T-cell (primary cell): ENCODE data around the gene SYT11. TPM values are rescaled to one million over a fixed set of nuclear protein-coding genes. Genes with fewer than 3 reads are reported as not detected.

ENCODE experiments used
- ATAC-seq, 4 experiments: fragments of 200-7000 bp in 3 of 4; fragments of 150-1000 bp in 1 of 4; cut with Tn5 transposase; replicated peaks in 1 of 4; 1 replicate in 3 of 4; 2 replicates in 1 of 4; pipeline ENCODE4 v1.10.0; 2021; ENCODE audit warnings: moderate library complexity in 3 of 4, mild to moderate bottlenecking in 2 of 4, moderate number of reproducible peaks in 1 of 4
- CTCF ChIA-PET, 2 donors: fragments of 300-600 bp; sonication (Branson Sonifier 250); formaldehyde crosslinking; loops; one replicate each; lab custom pipeline; 2022; ENCODE audit warnings: antibody characterized with exemption in 2 of 2; lab: Charles Lee
- POLR2A ChIA-PET, 2 donors: fragments of 300-600 bp; sonication (Branson Sonifier 250); formaldehyde crosslinking; loops; one replicate each; lab custom pipeline; 2022; ENCODE audit warnings: antibody characterized with exemption in 2 of 2; lab: Charles Lee
- DNase-seq, 35 experiments: peaks; one replicate each; pipeline versions ENCODE4 v3.0.0 to v3.0.0-alpha.2; 2013 to 2023
- H3K27ac ChIP-seq: one replicate; pipeline ENCODE4 v1.5.1; 2013; ENCODE audit warnings: low read length
- H3K27me3 ChIP-seq, 2 experiments: replicated peaks in 1 of 2; 1 replicate in 1 of 2; 2 replicates in 1 of 2; pipeline versions ENCODE4 v1.6.1 to v1.7.0; 2013; ENCODE audit warnings: low read length in 1 of 2, mixed read lengths in 1 of 2; ENCODE audit not compliant: control insufficient read depth in 2 of 2, insufficient read depth in 2 of 2; ENCODE audit errors: extremely low read depth in 1 of 2
- H3K36me3 ChIP-seq, 2 donors: 1 replicate in 1 of 2; 2 replicates in 1 of 2; pipeline versions ENCODE4 v1.6.1 to v1.7.0; 2013; ENCODE audit warnings: low read length in 1 of 2; ENCODE audit not compliant: control insufficient read depth in 2 of 2, insufficient read depth in 1 of 2; ENCODE audit errors: extremely low read depth in 1 of 2
- H3K4me1 ChIP-seq, 2 experiments: 1 replicate in 1 of 2; 2 replicates in 1 of 2; pipeline versions ENCODE4 v1.6.1 to v1.7.0; 2013; ENCODE audit warnings: low read length in 2 of 2, mixed read lengths in 1 of 2; ENCODE audit not compliant: insufficient read depth in 2 of 2, control insufficient read depth in 1 of 2; ENCODE audit errors: extremely low read depth in 1 of 2
- H3K4me3 ChIP-seq, 2 donors: 1 replicate in 1 of 2; 2 replicates in 1 of 2; pipeline versions ENCODE4 v1.5.1 to v1.7.0; 2013; ENCODE audit warnings: mild to moderate bottlenecking in 2 of 2, low read length in 1 of 2, moderate library complexity in 1 of 2; ENCODE audit not compliant: control insufficient read depth in 1 of 2; ENCODE audit errors: extremely low read depth in 1 of 2
- H3K9me3 ChIP-seq: 2 replicates; pipeline ENCODE4 v1.7.0; 2013
- H3K27ac Mint-ChIP-seq, 2 donors: one replicate each; pipeline ENCODE4 v1.8.0; 2020 to 2021; ENCODE audit warnings: mild to moderate bottlenecking in 2 of 2, mixed read lengths in 2 of 2
- H3K27me3 Mint-ChIP-seq, 2 donors: one replicate each; pipeline ENCODE4 v1.8.0; 2021 to 2022; ENCODE audit warnings: mixed read lengths in 2 of 2
- H3K36me3 Mint-ChIP-seq: one replicate; pipeline ENCODE4 v1.8.0; 2021; ENCODE audit warnings: mixed read lengths
- H3K4me1 Mint-ChIP-seq, 3 donors: one replicate each; pipeline ENCODE4 v1.8.0; 2020 to 2022; ENCODE audit warnings: mixed read lengths in 3 of 3, mild to moderate bottlenecking in 1 of 3
- H3K4me3 Mint-ChIP-seq, 3 donors: one replicate each; pipeline ENCODE4 v1.8.0; 2020 to 2022; ENCODE audit warnings: mild to moderate bottlenecking in 3 of 3, mixed read lengths in 3 of 3, moderate library complexity in 3 of 3
- H3K9me3 Mint-ChIP-seq, 3 donors: one replicate each; pipeline ENCODE4 v1.8.0; 2020 to 2022; ENCODE audit warnings: mixed read lengths in 3 of 3
- WGBS: methylation state at CpG from one replicate; pipeline ENCODE4 v1.1.5; 2013; ENCODE audit warnings: missing lambda C conversion rate; ENCODE audit not compliant: insufficient coverage; 5-methylcytosine and 5-hydroxymethylcytosine counted together
- total RNA-seq, 35 experiments: library from RNA in 6 of 35; stranded (reverse) in 6 of 35; fragments of 120-200 nt in 1 of 35; gene quantifications; one replicate each; pipeline versions ENCODE4 v1.2.1 to v1.2.4 and lab custom pipeline; 2013 to 2026

Gene SYT11
- total RNA-seq, 5 donors from 2014 or later (not counting 1 experiment from before 2014, with no cell fraction given) = 8.6 to 19.8 (median 9.0) TPM

DNA sequence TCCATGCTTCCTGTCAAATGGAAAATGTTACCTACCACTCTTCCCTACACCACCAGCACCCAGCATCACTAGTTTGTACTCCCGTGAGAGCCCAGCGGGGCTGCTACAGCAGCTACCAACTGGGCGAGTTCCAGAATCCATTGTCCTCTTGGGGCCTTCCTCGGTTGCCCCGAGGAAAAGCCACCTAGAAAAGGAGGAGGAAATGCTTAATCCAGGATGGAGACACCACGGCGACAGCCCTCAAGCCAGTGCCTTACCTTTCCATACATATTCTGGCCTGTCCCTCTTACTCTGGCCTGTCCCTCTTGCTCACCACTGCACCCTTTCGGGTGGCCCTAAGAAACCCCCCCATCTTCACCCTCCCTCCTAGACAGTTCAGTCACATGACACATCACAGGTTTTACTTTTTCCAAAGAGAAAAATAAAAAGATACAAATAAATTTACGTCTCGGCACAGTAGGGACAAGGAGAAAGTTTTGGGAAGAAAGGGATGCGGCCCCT, 51.3 kb downstream of the SYT11 start:
- ATAC-seq (peak; percentile 35 to 54 (median 48)), DNase-seq (peak in 4 of 35 experiments; percentile 4 to 46 (median 12))
- H3K36me3 Mint-ChIP-seq = peaks cover 20% of the 10 kb centered on the region
- H3K27me3 Mint-ChIP-seq = no peaks in the 10 kb centered on the region
- WGBS = 4% methylated on average over 6 of the region's 11 CpGs
- peaks cover 24 to 31% (median 26%) of the 10 kb centered on the region in 3 donors for H3K4me1 Mint-ChIP-seq
- POLR2A ChIA-PET = interaction anchor here (0.6 to 0.9 kb wide), 2 partner anchors 21 to 1988 kb away, joined by 3 to 6 read pairs; no protein-coding TSS in a partner anchor
- CTCF ChIA-PET = no interaction called here
- Histone ChIP-seq H3K4me3 (peak overlapping the region; percentile 77 to 90), H3K27me3 (no peaks in the 10 kb centered on the region), H3K9me3 (no peaks in the 10 kb centered on the region), H3K36me3 (peaks cover 2 to 54% of the 10 kb centered on the region in 2 donors), H3K4me1 (peaks cover 11 to 24% of the 10 kb centered on the region in 2 experiments), H3K27ac (peak overlapping the region; percentile 78)
- H3K27ac Mint-ChIP-seq = peak overlapping the region; percentile 95 to 97
- no peaks in the 10 kb centered on the region for H3K9me3 Mint-ChIP-seq
- peak overlapping the region; percentile 93 to 98 (median 97) for H3K4me3 Mint-ChIP-seq

DNA sequence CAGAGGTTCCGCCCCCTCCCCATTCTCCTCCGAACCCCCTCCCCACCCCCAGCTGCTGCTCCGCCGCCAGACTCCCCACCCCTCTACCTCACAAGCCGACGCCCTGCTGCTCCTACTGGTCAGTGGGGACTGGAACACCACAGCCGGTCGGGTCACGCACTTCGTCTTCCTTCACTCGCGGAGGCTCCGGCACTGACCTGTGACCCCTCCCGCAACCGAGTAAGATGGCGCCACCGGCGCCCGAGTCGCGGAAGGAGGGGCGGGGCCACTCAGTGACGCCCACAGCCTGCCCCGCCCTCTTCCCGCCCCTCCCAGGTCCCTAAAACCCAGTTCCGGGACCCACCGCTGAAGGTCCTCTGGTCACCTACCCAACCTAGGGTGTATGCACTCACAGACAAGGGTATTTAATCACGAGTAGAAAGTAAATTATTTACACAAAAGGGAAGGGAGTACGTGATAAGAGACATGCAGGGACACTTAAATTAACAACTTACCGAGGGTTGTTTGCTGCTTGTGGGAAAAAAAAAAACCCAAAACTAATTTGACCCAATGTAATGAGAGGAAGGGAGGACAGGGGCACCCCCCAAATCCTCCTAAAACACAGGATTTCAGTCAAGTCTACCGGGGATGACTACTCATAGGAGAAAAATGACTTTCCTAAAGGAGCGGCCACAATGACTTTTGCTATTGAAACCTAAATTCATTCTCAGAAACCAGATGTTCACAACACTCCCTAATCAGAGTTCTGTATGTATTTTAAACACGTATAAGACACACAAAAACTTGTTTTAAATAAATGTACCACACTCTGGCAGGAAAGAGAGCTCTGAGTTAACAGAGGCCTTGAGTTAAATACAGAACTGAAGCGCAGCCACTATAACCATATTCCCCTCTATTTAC, 52.0 kb downstream of the SYT11 start, which contains the start of gene RIT1:
Gene RIT1, minus strand, starts transcription at position 194 of the 900 bp plus-strand sequence. CDS start 588 bp downstream, outside the sequence.
- peak; percentile 62 to 91 (median 78) for DNase-seq
- WGBS = 5% methylated on average over 19 of the region's 34 CpGs
- H3K27ac Mint-ChIP-seq = peak within 1 kb of the TSS; percentile 95 to 97
- H3K4me3 ChIP-seq = peak within 1 kb of the TSS; percentile 77 to 90
- peak within 1 kb of the TSS; percentile 78 for H3K27ac ChIP-seq
- H3K4me1 ChIP-seq = peaks cover 11 to 24% of the 10 kb centered on the region in 2 experiments
- H3K36me3 ChIP-seq = peaks cover 6 to 61% of the 10 kb centered on the region in 2 donors
- H3K36me3 Mint-ChIP-seq = peaks cover 27% of the 10 kb centered on the region
- H3K27me3 Mint-ChIP-seq = no peaks in the 10 kb centered on the region
- H3K27me3 ChIP-seq = no peaks in the 10 kb centered on the region
- POLR2A ChIA-PET = interaction anchor here (0.6 to 0.7 kb wide), 4 partner anchors 67 to 1997 kb away, joined by 3 to 11 read pairs (median 5); partner anchors contain the start of gene ARHGEF2 (in 1 of the 2)
- no peaks in the 10 kb centered on the region for H3K9me3 Mint-ChIP-seq
- H3K4me1 Mint-ChIP-seq = peaks cover 24 to 31% (median 26%) of the 10 kb centered on the region in 3 donors
- peak; percentile 96 to 99 (median 98) for ATAC-seq
- no peaks in the 10 kb centered on the region for H3K9me3 ChIP-seq
- CTCF ChIA-PET = no interaction called here
- peak within 1 kb of the TSS; percentile 93 to 98 (median 97) for H3K4me3 Mint-ChIP-seq

DNA sequence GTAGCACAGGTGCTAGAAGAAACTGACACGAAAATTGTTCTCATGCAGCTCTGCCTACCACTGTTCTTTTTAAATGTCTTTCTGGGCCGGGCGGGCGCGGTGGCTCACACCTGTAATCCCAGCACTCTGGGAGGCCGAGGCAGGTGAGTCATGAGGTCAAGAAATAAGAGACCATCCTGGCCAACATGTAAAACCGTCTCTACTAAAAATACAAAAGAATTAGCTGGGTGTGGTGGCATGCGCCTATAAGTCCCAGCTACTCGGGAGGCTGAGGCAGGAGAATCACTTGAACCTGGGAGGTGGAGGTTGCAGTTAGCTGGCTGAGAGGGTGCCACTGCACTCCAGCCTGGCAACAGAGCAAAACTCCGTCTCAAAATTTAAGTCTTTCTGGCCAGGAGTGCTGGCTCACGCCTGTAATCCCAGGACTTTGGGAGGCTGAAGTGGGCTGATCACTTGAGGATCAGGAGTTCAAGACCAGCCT, 52.7 kb downstream of the SYT11 start:
- 89% methylated on average over 10 of the region's 11 CpGs for whole genome bisulfite sequencing
- Histone ChIP-seq H3K27ac (peak overlapping the region; percentile 78), H3K4me1 (peaks cover 11 to 24% of the 10 kb centered on the region in 2 experiments), H3K9me3 (no peaks in the 10 kb centered on the region), H3K4me3 (no peak overlapping the region), H3K27me3 (no peaks in the 10 kb centered on the region), H3K36me3 (peaks cover 6 to 64% of the 10 kb centered on the region in 2 donors)
- H3K9me3 Mint-ChIP-seq = no peaks in the 10 kb centered on the region
- ChIA-PET POLR2A (interaction anchor here (0.6 to 0.7 kb wide), 4 partner anchors 12 to 1998 kb away, joined by 3 to 11 read pairs (median 4); partner anchors contain the start of gene ARHGEF2 (in 1 of the 2)), CTCF (no interaction called here)
- no peak for ATAC-seq
- H3K27ac Mint-ChIP-seq = peak overlapping the region; percentile 95 to 97
- peaks cover 34% of the 10 kb centered on the region for H3K36me3 Mint-ChIP-seq
- no peaks in the 10 kb centered on the region for H3K27me3 Mint-ChIP-seq
- no peak for DNase-seq
- H3K4me3 Mint-ChIP-seq = peak overlapping the region; percentile 93 to 98 (median 97)
- peaks cover 24 to 31% (median 26%) of the 10 kb centered on the region in 3 donors for H3K4me1 Mint-ChIP-seq

DNA sequence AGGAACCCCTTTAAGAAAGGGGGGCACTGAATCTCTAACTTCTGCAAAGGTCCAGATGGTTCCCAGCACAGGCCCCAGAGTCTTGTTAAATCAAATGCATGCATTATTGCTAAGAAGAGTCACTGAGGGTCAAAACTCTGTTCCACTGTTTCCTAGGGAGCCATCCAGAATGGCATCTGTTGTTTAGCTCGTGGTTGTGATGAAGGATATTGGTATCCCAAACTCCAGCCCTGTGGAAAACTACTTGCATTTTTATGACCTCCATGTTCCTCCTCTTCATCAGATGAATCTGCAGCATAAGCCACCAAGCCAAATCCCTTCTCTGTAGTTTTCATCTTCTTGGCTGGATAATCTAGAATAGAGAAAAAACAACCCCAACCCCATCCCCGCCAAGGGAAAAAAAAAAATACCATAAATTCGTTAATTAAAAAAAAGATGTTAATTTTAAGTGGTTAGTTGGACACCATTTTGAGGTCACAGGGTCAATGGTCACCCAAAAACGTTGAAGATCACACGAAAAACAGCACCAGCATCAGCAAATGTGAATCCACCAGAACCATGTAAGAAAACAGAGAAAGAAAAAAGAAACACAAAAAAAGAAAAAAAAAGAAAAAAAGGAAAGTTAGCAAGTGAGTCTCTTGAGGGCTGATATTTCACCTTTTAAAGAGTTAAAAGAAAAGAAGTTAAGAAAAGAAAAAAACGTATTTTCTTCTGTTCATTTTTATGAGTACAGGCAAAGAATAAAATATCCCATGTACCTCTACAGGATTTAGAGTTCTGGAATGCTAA, 54.8 kb downstream of the SYT11 start:
- H3K36me3 ChIP-seq = peaks cover 14 to 70% of the 10 kb centered on the region in 2 donors

DNA sequence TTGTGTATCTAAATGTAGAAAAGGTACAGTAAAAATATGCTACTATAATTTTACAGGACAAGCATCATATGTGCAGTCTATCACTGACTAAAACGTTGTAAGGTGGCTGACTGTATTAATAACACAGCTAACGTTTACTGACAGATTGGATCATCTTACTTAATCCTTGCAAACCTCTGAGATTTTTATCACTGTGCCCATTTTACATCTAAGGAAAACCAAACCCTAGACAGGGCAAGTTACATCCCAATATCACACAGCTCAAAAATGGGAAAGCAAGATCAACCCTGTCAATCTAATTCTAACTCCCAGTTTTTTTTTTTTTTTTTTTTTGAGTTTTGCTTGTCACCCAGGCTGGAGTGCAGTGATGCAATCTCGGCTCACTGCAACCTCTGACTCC, 59.3 kb downstream of the SYT11 start:
- H3K36me3 ChIP-seq = peaks cover 27 to 91% of the 10 kb centered on the region in 2 donors
- H3K4me1 ChIP-seq = no peaks in the 10 kb centered on the region
- no peak overlapping the region for H3K27ac ChIP-seq
- peaks cover 0 to 4% (median 0%) of the 10 kb centered on the region in 3 donors for H3K4me1 Mint-ChIP-seq
- WGBS = 79% methylated on average over 2 of the region's 3 CpGs
- POLR2A ChIA-PET = interaction anchor here (0.6 kb wide), 4 partner anchors 16 to 340 kb away, joined by 4 to 5 read pairs (median 4); partner anchors contain the start of gene KHDC4 (in 1 of the 2)
- H3K9me3 Mint-ChIP-seq = no peaks in the 10 kb centered on the region
- DNase-seq (no peak), ATAC-seq (no peak)
- CTCF ChIA-PET = no interaction called here
- no peaks in the 10 kb centered on the region for H3K27me3 ChIP-seq
- no peaks in the 10 kb centered on the region for H3K9me3 ChIP-seq
- no peak overlapping the region for H3K4me3 Mint-ChIP-seq
- H3K4me3 ChIP-seq = no peak overlapping the region
- H3K27me3 Mint-ChIP-seq = no peaks in the 10 kb centered on the region
- H3K36me3 Mint-ChIP-seq = peaks cover 58% of the 10 kb centered on the region
- H3K27ac Mint-ChIP-seq = no peak overlapping the region

More for the DNA sequence above, 54.8 kb downstream of the SYT11 start:
- H3K4me1 Mint-ChIP-seq = peaks cover 24 to 25% (median 24%) of the 10 kb centered on the region in 3 donors
- no peak overlapping the region for H3K4me3 Mint-ChIP-seq
- no CpG with 5 or more reads among the region's 6 CpGs for WGBS
- peaks cover 42% of the 10 kb centered on the region for H3K36me3 Mint-ChIP-seq
- ChIA-PET POLR2A (no interaction called here), CTCF (no interaction called here)
- no peak overlapping the region for H3K27ac Mint-ChIP-seq
- H3K4me1 ChIP-seq = peaks cover 11 to 18% of the 10 kb centered on the region in 2 experiments
- ATAC-seq (no peak), DNase-seq (no peak)
- no peaks in the 10 kb centered on the region for H3K27me3 ChIP-seq
- H3K9me3 ChIP-seq = no peaks in the 10 kb centered on the region
- H3K9me3 Mint-ChIP-seq = no peaks in the 10 kb centered on the region
- no peak overlapping the region for H3K4me3 ChIP-seq
- H3K27ac ChIP-seq = no peak overlapping the region
- no peaks in the 10 kb centered on the region for H3K27me3 Mint-ChIP-seq
